Kidney epithelial cell (primary cell): ENCODE measurements around the gene JPH2. TPM values are rescaled to one million over a fixed set of nuclear protein-coding genes. Genes with fewer than 3 reads are reported as not detected.
"Not testable (repeated sequence)": the region's sequence is repeated elsewhere in the genome, so short reads cannot be mapped to it uniquely, and the experiment has no call there.

Experiments used
- DNase-seq: peaks from one replicate; pipeline ENCODE4 v3.0.0-alpha.2; 2010; ENCODE audit warnings: low read depth
- H3K27me3 ChIP-seq: 2 replicates; pipeline ENCODE4 v1.6.0; 2011; ENCODE audit warnings: low read length; ENCODE audit not compliant: control insufficient read depth, insufficient read depth
- H3K36me3 ChIP-seq: 2 replicates; pipeline ENCODE4 v1.5.1; 2011; ENCODE audit warnings: low read length; ENCODE audit not compliant: control insufficient read depth, insufficient read depth
- H3K4me3 ChIP-seq: 2 replicates; pipeline ENCODE4 v1.5.1; 2011; ENCODE audit warnings: low read depth, mild to moderate bottlenecking, control low read depth, low read length
- CTCF ChIP-seq: IDR thresholded peaks from 2 replicates; pipeline ENCODE4 v1.5.1; 2011; ENCODE audit warnings: mild to moderate bottlenecking, moderate library complexity, low read length, control low read depth, inconsistent platforms; ENCODE audit not compliant: insufficient read depth, poor library complexity, severe bottlenecking
- total RNA-seq: library from RNA; depleted of rRNA; stranded (reverse); fragments of >200 nt; gene quantifications from 2 replicates; pipeline ENCODE4 v1.2.3, GENCODE V29; 2015

The JPH2 gene
- total RNA-seq, 1 donor from 2014 or later: 3.0 TPM

GRCh38 chr20:44129911-44130718 lies 56.9 kb downstream of the JPH2 start:
- Histone ChIP-seq H3K36me3 (no peaks in the 10 kb centered on the region), H3K4me3 (no peak overlapping the region), H3K27me3 (no peaks in the 10 kb centered on the region)
- TF ChIP-seq CTCF: no peak
- DNase-seq: no peak

GRCh38 chr20:44129300-44129699 lies 57.7 kb downstream of the JPH2 start:
- H3K36me3 ChIP-seq, H3K27me3 ChIP-seq, H3K4me3 ChIP-seq, DNase-seq: not testable (repeated sequence)

- Histone ChIP-seq H3K27me3 (peaks cover 12% of the 10 kb centered on the region), H3K4me3 (no peak overlapping the region), H3K36me3 (no peaks in the 10 kb centered on the region)
- no peak for DNase-seq
- TF ChIP-seq CTCF: no peak
These were observed 60.5 kb downstream of the JPH2 start for GRCh38 chr20:44126445-44126844.

- Histone ChIP-seq H3K36me3 (no peaks in the 10 kb centered on the region), H3K4me3 (no peak overlapping the region), H3K27me3 (peaks cover 12% of the 10 kb centered on the region)
- TF ChIP-seq CTCF: no peak
- no peak for DNase-seq
These were observed 61.5 kb downstream of the JPH2 start for GRCh38 chr20:44125332-44126127.

GRCh38 chr20:44123874-44124535 lies 63.0 kb downstream of the JPH2 start:
- Histone ChIP-seq H3K27me3 (peaks cover 12% of the 10 kb centered on the region), H3K36me3 (no peaks in the 10 kb centered on the region), H3K4me3 (no peak overlapping the region)
- TF ChIP-seq CTCF: no peak
- no peak for DNase-seq

- H3K27me3 ChIP-seq: peaks cover 12% of the 10 kb centered on the region
- H3K36me3 ChIP-seq: no peaks in the 10 kb centered on the region
- H3K4me3 ChIP-seq: no peak overlapping the region
- TF ChIP-seq CTCF: no peak
- no peak for DNase-seq
These were observed 63.7 kb downstream of the JPH2 start for GRCh38 chr20:44123251-44123650.
